OCI-LY3 (cell line): Measurements from ENCODE around the gene AGPAT4.

Experiments
- H2AFZ ChIP-seq: fragments of 200-600, 300-600 bp; shearing (Covaris generic); 2 replicates; pipeline ENCODE4 v1.6.0; 2014; ENCODE audit warnings: antibody characterized with exemption, low read depth, low read length
- H3K27ac ChIP-seq: fragments of 200-600, 300-600 bp; sonication (generic); 2 replicates; pipeline ENCODE4 v1.5.1; 2014; ENCODE audit warnings: mild to moderate bottlenecking, low read length, moderate library complexity, mixed read lengths
- H3K27me3 ChIP-seq: fragments of 200-600, 300-600 bp; sonication (generic); 2 replicates; pipeline ENCODE4 v1.6.1; 2014; ENCODE audit warnings: low read depth, low read length, mixed read lengths
- H3K36me3 ChIP-seq: fragments of 200-600, 300-600 bp; sonication (generic); replicated peaks from 2 replicates; pipeline ENCODE3; 2014; ENCODE audit warnings: low read depth, low read length, mixed read lengths
- H3K4me1 ChIP-seq: fragments of 300-600, 200-600 bp; sonication (generic); 2 replicates; pipeline ENCODE4 v1.6.1; 2014; ENCODE audit warnings: low read length, mixed read lengths
- H3K4me2 ChIP-seq: fragments of 200-600, 300-600 bp; sonication (generic); 2 replicates; pipeline ENCODE4 v1.6.1; 2014; ENCODE audit warnings: low read length, mixed read lengths
- H3K4me3 ChIP-seq: fragments of 300-600, 200-600 bp; sonication (generic); 2 replicates; pipeline ENCODE4 v1.5.1; 2014; ENCODE audit warnings: antibody characterized with exemption, mild to moderate bottlenecking, low read length, moderate library complexity
- H3K79me2 ChIP-seq: fragments of 300-600, 200-600 bp; shearing (Covaris generic); 2 replicates; pipeline ENCODE4 v1.6.1; 2014; ENCODE audit warnings: mild to moderate bottlenecking, low read length, mixed read lengths
- H3K9ac ChIP-seq: fragments of 300-600, 200-600 bp; shearing (Covaris generic); 2 replicates; pipeline ENCODE4 v1.6.0; 2014; ENCODE audit warnings: mild to moderate bottlenecking, low read length, moderate library complexity
- H3K9me3 ChIP-seq: fragments of 200-600, 300-600 bp; shearing (Covaris generic); 2 replicates; pipeline ENCODE4 v1.6.1; 2014; ENCODE audit warnings: low read length, mixed read lengths; ENCODE audit not compliant: insufficient read depth
- H4K20me1 ChIP-seq: fragments of 200-600, 300-600 bp; sonication (generic); 2 replicates; pipeline ENCODE4 v1.6.1; 2016; ENCODE audit warnings: low read length, mixed read lengths; ENCODE audit not compliant: insufficient read depth
- CTCF ChIP-seq: fragments of 200-600, 300-600 bp; sonication (generic); IDR thresholded peaks from 2 replicates; pipeline ENCODE4 v1.5.1; 2014; ENCODE audit warnings: antibody characterized with exemption, low read length, low read depth
- EZH2phosphoT487 ChIP-seq: fragments of 200-600 bp; shearing (Covaris generic); IDR thresholded peaks from 2 replicates; pipeline ENCODE4 v1.6.1; 2018; ENCODE audit warnings: antibody characterized with exemption, mixed run types, low read depth

Gene AGPAT4

GRCh38 chr6:161299726-161300125 is 25.9 kb upstream of the AGPAT4 start:
- Histone ChIP-seq H3K79me2 (no peaks in the 10 kb centered on the region), H3K4me2 (no peak overlapping the region), H3K27ac (no peak overlapping the region), H3K4me3 (no peak overlapping the region), H3K36me3 (no peaks in the 10 kb centered on the region), H3K9me3 (no peaks in the 10 kb centered on the region), H4K20me1 (no peaks in the 10 kb centered on the region), H3K27me3 (no peaks in the 10 kb centered on the region), H3K4me1 (no peaks in the 10 kb centered on the region), H3K9ac (no peak overlapping the region), H2AFZ (no peak overlapping the region)
- TF ChIP-seq CTCF (no peak), EZH2phosphoT487 (no peak)

- H3K4me2 ChIP-seq = no peak overlapping the region
- no peak overlapping the region for H3K27ac ChIP-seq
- no peaks in the 10 kb centered on the region for H3K36me3 ChIP-seq
- H3K4me3 ChIP-seq = no peak overlapping the region
- no peaks in the 10 kb centered on the region for H4K20me1 ChIP-seq
- no peak overlapping the region for H2AFZ ChIP-seq
- no peaks in the 10 kb centered on the region for H3K9me3 ChIP-seq
- H3K79me2 ChIP-seq = no peaks in the 10 kb centered on the region
- H3K4me1 ChIP-seq = no peaks in the 10 kb centered on the region
- no peaks in the 10 kb centered on the region for H3K27me3 ChIP-seq
- TF ChIP-seq EZH2phosphoT487 (no peak), CTCF (no peak)
- H3K9ac ChIP-seq = no peak overlapping the region
These were observed 21.9 kb upstream of the AGPAT4 start for GRCh38 chr6:161295784-161296183.

GRCh38 chr6:161292650-161293281 is 18.9 kb upstream of the AGPAT4 start:
- Histone ChIP-seq H3K9ac (no peak overlapping the region), H3K9me3 (no peaks in the 10 kb centered on the region), H3K36me3 (no peaks in the 10 kb centered on the region), H3K4me1 (no peaks in the 10 kb centered on the region), H2AFZ (no peak overlapping the region), H3K79me2 (no peaks in the 10 kb centered on the region), H3K27ac (no peak overlapping the region), H3K4me2 (no peak overlapping the region), H3K27me3 (no peaks in the 10 kb centered on the region), H3K4me3 (no peak overlapping the region), H4K20me1 (no peaks in the 10 kb centered on the region)
- TF ChIP-seq EZH2phosphoT487 = no peak
- TF ChIP-seq CTCF = no peak

GRCh38 chr6:161292145-161292544 is 18.3 kb upstream of the AGPAT4 start:
- H3K27ac ChIP-seq = no peak overlapping the region
- no peak overlapping the region for H2AFZ ChIP-seq
- no peaks in the 10 kb centered on the region for H3K79me2 ChIP-seq
- no peaks in the 10 kb centered on the region for H3K9me3 ChIP-seq
- no peaks in the 10 kb centered on the region for H3K27me3 ChIP-seq
- H3K36me3 ChIP-seq = no peaks in the 10 kb centered on the region
- H4K20me1 ChIP-seq = no peaks in the 10 kb centered on the region
- H3K4me2 ChIP-seq = no peak overlapping the region
- no peak overlapping the region for H3K9ac ChIP-seq
- H3K4me3 ChIP-seq = no peak overlapping the region
- H3K4me1 ChIP-seq = no peaks in the 10 kb centered on the region
- TF ChIP-seq EZH2phosphoT487 (no peak), CTCF (no peak)
